ENCODE results near the gene PUS10. TPM values are rescaled to one million over a fixed set of nuclear protein-coding genes. Genes with fewer than 3 reads are reported as not detected.

Gene PUS10
- total and polyA plus RNA-seq, 2 of the 8 experiments (the other 6 are each of a cell fraction or from before 2014, with no cell fraction given): 1.3 to 3.1 TPM

- H3K79me2 ChIP-seq (ENCODE audit: control insufficient read depth in 1 of 2, insufficient read depth in 2 of 2, low read length in 2 of 2): peaks cover 0 to 6% of the 10 kb centered on the region in 2 experiments; a peak in 1 of 4 replicates
- peak within 1 kb of the TSS; percentile 72 for H4K5ac ChIP-seq (ENCODE audit: insufficient read length, low read depth, low read length)
- CTCF ChIA-PET (ENCODE audit: partially characterized antibody): interaction anchor here (0.6 to 1.1 kb wide), 2 partner anchors 61 to 479 kb away, joined by 3 read pairs; no protein-coding TSS in a partner anchor
- no peak within 1 kb of the TSS for H3K56ac ChIP-seq (replicated peaks; ENCODE audit: insufficient read length, low read depth, low read length)
- H3K9me3 ChIP-seq (ENCODE audit: insufficient read depth in 2 of 2, low read depth in 1 of 2, low read length in 1 of 2): no peaks in the 10 kb centered on the region
- H3K4me1 ChIP-seq (replicated peaks in 1 of 4; ENCODE audit: control insufficient read depth in 3 of 4, insufficient read depth in 4 of 4, low read length in 3 of 4): peaks cover 0 to 1% (median 0%) of the 10 kb centered on the region in 4 experiments; a peak in 1 of 7 replicates
- H3K27ac ChIP-seq (ENCODE audit: low read depth, low read length): 0 out of 2 replicates have a peak within 1 kb of the TSS, but pooled peaks have one; percentile 19
- peak within 1 kb of the TSS; percentile 78; the same call in 1 of the 2 replicates for H2AFZ ChIP-seq (ENCODE audit: low read length)
- peak within 1 kb of the TSS; percentile 65 to 88 (median 74) for H3K4me3 ChIP-seq (ENCODE audit: extremely low read depth in 1 of 4, insufficient read depth in 2 of 4, low read depth in 3 of 4, low read length in 4 of 4)
- WGBS, 2 experiments (ENCODE audit: extremely low coverage in 1 of 2, insufficient coverage in 1 of 2, insufficient read length in 1 of 2, insufficient replicate concordance in 2 of 2, low coverage in 1 of 2, low lambda C conversion rate in 2 of 2, missing lambda C conversion rate in 1 of 2): 4% methylated on average over 48 of the region's 112 CpGs; no CpG with 5 or more reads in 1 of the 2 experiments
- DNase-seq (ENCODE audit: low read depth in 1 of 2, low spot score in 2 of 2) (peak; percentile 74 to 90), FAIRE-seq (no peak)
- H4K20me1 ChIP-seq (replicated peaks in 1 of 2; ENCODE audit: control insufficient read depth in 1 of 2, insufficient read depth in 2 of 2, low read length in 2 of 2): peaks cover 0 to 1% of the 10 kb centered on the region in 2 experiments
- H3K14ac ChIP-seq (ENCODE audit: insufficient read length): no peak within 1 kb of the TSS
- no peak within 1 kb of the TSS; the same call in 1 of the 2 replicates for H3K18ac ChIP-seq (ENCODE audit: extremely low read depth, low read length)
- no peak within 1 kb of the TSS for H2BK15ac ChIP-seq (ENCODE audit: low read length)
- peak within 1 kb of the TSS; percentile 73 for H4K8ac ChIP-seq (ENCODE audit: extremely low read depth, insufficient read depth, low read length)
- peaks cover 0 to 6% (median 1%) of the 10 kb centered on the region in 4 experiments; a peak in 5 of 8 replicates for H3K36me3 ChIP-seq (ENCODE audit: control insufficient read depth in 2 of 4, insufficient read depth in 4 of 4, low read length in 3 of 4)
- peak within 1 kb of the TSS; percentile 69; the same call in 1 of the 2 replicates for H2BK5ac ChIP-seq (ENCODE audit: low read depth, low read length)
- H3K4me2 ChIP-seq (ENCODE audit: insufficient read depth in 1 of 2, low read depth in 2 of 2, low read length in 2 of 2): peak within 1 kb of the TSS; percentile 70 to 77
- H2BK20ac ChIP-seq (ENCODE audit: low read length): no peak within 1 kb of the TSS
- H3K79me1 ChIP-seq (ENCODE audit: low read depth, low read length): no peaks in the 10 kb centered on the region
- peaks cover 6% of the 10 kb centered on the region for H3K23me2 ChIP-seq (ENCODE audit: low read depth, low read length)
- H3K9ac ChIP-seq (replicated peaks in 1 of 4; ENCODE audit: extremely low read depth in 1 of 4, low read depth in 3 of 4, low read length in 3 of 4): peak within 1 kb of the TSS; percentile 54 to 87 (median 65)
- H4K91ac ChIP-seq (replicated peaks; ENCODE audit: insufficient read length, low read length): no peak within 1 kb of the TSS
- H3K23ac ChIP-seq (ENCODE audit: insufficient read length): no peak within 1 kb of the TSS
- no peak within 1 kb of the TSS; the same call in 1 of the 2 replicates for H2BK12ac ChIP-seq (ENCODE audit: low read depth, low read length)
- H2BK120ac ChIP-seq (replicated peaks; ENCODE audit: low read depth, low read length): no peak within 1 kb of the TSS
- no peak within 1 kb of the TSS for H2AK5ac ChIP-seq (ENCODE audit: low read depth, low read length)
- no peak within 1 kb of the TSS for H3K4ac ChIP-seq (replicated peaks; ENCODE audit: insufficient read length, low read depth, low read length)
- POLR2A ChIA-PET (ENCODE audit: partially characterized antibody): interaction anchor here (1.1 to 1.4 kb wide), 2 partner anchors 111 to 113 kb away, joined by 4 to 5 read pairs; no protein-coding TSS in a partner anchor
- no peaks in the 10 kb centered on the region for H3K27me3 ChIP-seq (replicated peaks in 1 of 4; ENCODE audit: control insufficient read depth in 3 of 4, extremely low read depth in 1 of 4, insufficient read depth in 3 of 4, low read length in 3 of 4)
- TF ChIP-seq KDM4A (IDR thresholded peaks at IDR 0.05; ENCODE audit: low read depth, low read length, severe bottlenecking) (peak; percentile 98), CBX5 (IDR thresholded peaks at IDR 0.05; ENCODE audit: low read depth, low read length) (no peak), KDM1A (IDR thresholded peaks at IDR 0.05; ENCODE audit: borderline replicate concordance, low read length) (no peak), EGR1 (IDR thresholded peaks at IDR 0.05; ENCODE audit: borderline replicate concordance, low read depth, low read length) (no peak), ATF3 (IDR thresholded peaks at IDR 0.05; ENCODE audit: insufficient read depth, low read depth, low read length) (no peak), CBX8 (IDR thresholded peaks at IDR 0.05; ENCODE audit: borderline replicate concordance, low read depth, low read length) (no peak)
- TF ChIP-seq, protein P1, sequence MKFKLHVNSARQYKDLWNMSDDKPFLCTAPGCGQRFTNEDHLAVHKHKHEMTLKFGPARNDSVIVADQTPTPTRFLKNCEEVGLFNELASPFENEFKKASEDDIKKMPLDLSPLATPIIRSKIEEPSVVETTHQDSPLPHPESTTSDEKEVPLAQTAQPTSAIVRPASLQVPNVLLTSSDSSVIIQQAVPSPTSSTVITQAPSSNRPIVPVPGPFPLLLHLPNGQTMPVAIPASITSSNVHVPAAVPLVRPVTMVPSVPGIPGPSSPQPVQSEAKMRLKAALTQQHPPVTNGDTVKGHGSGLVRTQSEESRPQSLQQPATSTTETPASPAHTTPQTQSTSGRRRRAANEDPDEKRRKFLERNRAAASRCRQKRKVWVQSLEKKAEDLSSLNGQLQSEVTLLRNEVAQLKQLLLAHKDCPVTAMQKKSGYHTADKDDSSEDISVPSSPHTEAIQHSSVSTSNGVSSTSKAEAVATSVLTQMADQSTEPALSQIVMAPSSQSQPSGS (IDR thresholded peaks at IDR 0.05; ENCODE audit: low read length): no peak
Measured at GRCh38 chr2:61065714-61066709, 48.0 kb upstream of the PUS10 start, which contains the start of gene SANBR. SANBR (plus strand) TSS chr2:61065871; CDS start chr2:61070351, 4,480 bp downstream.
